H1 (cell line): ENCODE results near the gene MYL5. TPM values are rescaled to one million over a fixed set of nuclear protein-coding genes. Genes with fewer than 3 reads are reported as not detected.

Experiments used
- CTCF ChIA-PET: fragments of 300-600 bp; sonication (Branson Sonifier 250); formaldehyde crosslinking; loops from one replicate; lab custom pipeline; 2021; ENCODE audit not compliant: partially characterized antibody; lab: Charles Lee
- POLR2A ChIA-PET: fragments of 300-600 bp; sonication (Branson Sonifier 250); formaldehyde crosslinking; loops from one replicate; lab custom pipeline; 2021; ENCODE audit warnings: inconsistent platforms; ENCODE audit not compliant: partially characterized antibody; lab: Charles Lee
- DNase-seq, 2 experiments: peaks; one replicate each; pipeline versions ENCODE4 v3.0.0 to v3.0.0-alpha.2; 2010 to 2022; ENCODE audit warnings: low spot score in 2 of 2, low read depth in 1 of 2, mixed read lengths in 1 of 2
- FAIRE-seq: peaks from 2 replicates; lab custom pipeline; 2011; peaks lifted over from hg19 to GRCh38; lab: Jason Lieb, UNC
- H2AFZ ChIP-seq: 2 replicates; pipeline ENCODE4 v1.8.1; 2012; ENCODE audit warnings: low read length, inconsistent platforms
- H2AK5ac ChIP-seq: 2 replicates; pipeline ENCODE4 v1.6.1; 2013; ENCODE audit warnings: low read depth, low read length
- H2BK120ac ChIP-seq: replicated peaks from 2 replicates; pipeline ENCODE3; 2013; ENCODE audit warnings: low read depth, low read length, inconsistent platforms
- H2BK12ac ChIP-seq: 2 replicates; pipeline ENCODE4 v1.6.1; 2013; ENCODE audit warnings: low read depth, low read length
- H2BK15ac ChIP-seq: 2 replicates; pipeline ENCODE4 v1.6.1; 2013; ENCODE audit warnings: low read length
- H2BK20ac ChIP-seq: 2 replicates; pipeline ENCODE4 v1.6.1; 2013; ENCODE audit warnings: low read length
- H2BK5ac ChIP-seq: 2 replicates; pipeline ENCODE4 v1.6.1; 2013; ENCODE audit warnings: low read depth, low read length
- H3K14ac ChIP-seq: 2 replicates; pipeline ENCODE4 v1.6.1; 2013; ENCODE audit warnings: inconsistent platforms; ENCODE audit not compliant: insufficient read length
- H3K18ac ChIP-seq: 2 replicates; pipeline ENCODE4 v1.6.1; 2013; ENCODE audit warnings: low read length; ENCODE audit errors: extremely low read depth
- H3K23ac ChIP-seq: 2 replicates; pipeline ENCODE4 v1.6.1; 2013; ENCODE audit warnings: inconsistent platforms; ENCODE audit not compliant: insufficient read length
- H3K23me2 ChIP-seq: 2 replicates; pipeline ENCODE4 v1.6.1; 2013; ENCODE audit warnings: low read depth, low read length
- H3K27ac ChIP-seq: 2 replicates; pipeline ENCODE4 v1.6.1; 2011; ENCODE audit warnings: low read depth, low read length, inconsistent platforms
- H3K27me3 ChIP-seq, 4 experiments: replicated peaks in 1 of 4; 1 replicate in 1 of 4; 2 replicates in 3 of 4; pipeline versions ENCODE4 v1.6.1 to v1.8.1; 2011 to 2013; ENCODE audit warnings: low read length in 3 of 4, mild to moderate bottlenecking in 3 of 4, inconsistent platforms in 2 of 4, mixed read lengths in 2 of 4, moderate library complexity in 1 of 4; ENCODE audit not compliant: control insufficient read depth in 3 of 4, insufficient read depth in 3 of 4; ENCODE audit errors: extremely low read depth in 1 of 4
- H3K36me3 ChIP-seq, 4 experiments: 2 replicates each; pipeline versions ENCODE4 v1.6.1 to v1.8.1; 2011 to 2013; ENCODE audit warnings: mild to moderate bottlenecking in 4 of 4, low read length in 3 of 4, moderate library complexity in 2 of 4, control low read depth in 1 of 4, inconsistent platforms in 1 of 4; ENCODE audit not compliant: insufficient read depth in 4 of 4, control insufficient read depth in 2 of 4
- H3K4ac ChIP-seq: replicated peaks from 2 replicates; pipeline ENCODE3; 2013; ENCODE audit warnings: low read length, low read depth, mixed read lengths, inconsistent platforms; ENCODE audit not compliant: insufficient read length
- H3K4me1 ChIP-seq, 4 experiments: replicated peaks in 1 of 4; 1 replicate in 1 of 4; 2 replicates in 3 of 4; pipeline versions ENCODE4 v1.6.1 to v1.8.1; 2011 to 2013; ENCODE audit warnings: low read length in 3 of 4, inconsistent platforms in 2 of 4, mixed read lengths in 1 of 4; ENCODE audit not compliant: insufficient read depth in 4 of 4, control insufficient read depth in 3 of 4
- H3K4me2 ChIP-seq, 2 experiments: 2 replicates each; pipeline versions ENCODE4 v1.6.1 to v1.8.1; 2011 to 2013; ENCODE audit warnings: low read depth in 2 of 2, low read length in 2 of 2, control low read depth in 1 of 2, inconsistent platforms in 1 of 2, mild to moderate bottlenecking in 1 of 2; ENCODE audit not compliant: insufficient read depth in 1 of 2
- H3K4me3 ChIP-seq, 4 experiments: fragments of 200-600, 300-600 bp in 1 of 4; sonication (generic), shearing (Covaris generic), sonication (Bioruptor Twin) in 1 of 4; 2 replicates each; pipeline versions ENCODE4 v1.5.1 to v1.8.1; 2011 to 2016; ENCODE audit warnings: low read length in 4 of 4, low read depth in 3 of 4, control low read depth in 2 of 4, inconsistent platforms in 2 of 4, mild to moderate bottlenecking in 2 of 4, mixed read lengths in 1 of 4, moderate library complexity in 1 of 4; ENCODE audit not compliant: insufficient read depth in 2 of 4; ENCODE audit errors: extremely low read depth in 1 of 4
- H3K56ac ChIP-seq: replicated peaks from 2 replicates; pipeline ENCODE3; 2013; ENCODE audit warnings: low read depth, mild to moderate bottlenecking, mixed read lengths, low read length, inconsistent platforms; ENCODE audit not compliant: insufficient read length
- H3K79me1 ChIP-seq: 2 replicates; pipeline ENCODE4 v1.6.1; 2013; ENCODE audit warnings: low read depth, low read length, control low read depth
- H3K79me2 ChIP-seq, 2 experiments: 2 replicates each; pipeline versions ENCODE4 v1.6.1 to v1.8.1; 2012 to 2013; ENCODE audit warnings: low read length in 2 of 2, mild to moderate bottlenecking in 2 of 2, inconsistent platforms in 1 of 2; ENCODE audit not compliant: insufficient read depth in 2 of 2, control insufficient read depth in 1 of 2
- H3K9ac ChIP-seq, 4 experiments: replicated peaks in 1 of 4; 1 replicate in 1 of 4; 2 replicates in 3 of 4; pipeline versions ENCODE4 v1.6.1 to v1.8.1; 2011 to 2013; ENCODE audit warnings: low read depth in 3 of 4, low read length in 3 of 4, control low read depth in 2 of 4, mild to moderate bottlenecking in 2 of 4, moderate library complexity in 2 of 4, inconsistent platforms in 1 of 4; ENCODE audit errors: extremely low read depth in 1 of 4
- H3K9me3 ChIP-seq, 2 experiments: 2 replicates each; pipeline versions ENCODE4 v1.6.1 to v1.8.1; 2012 to 2013; ENCODE audit warnings: mild to moderate bottlenecking in 2 of 2, moderate library complexity in 2 of 2, control low read depth in 1 of 2, inconsistent platforms in 1 of 2, low read depth in 1 of 2, low read length in 1 of 2, mixed read lengths in 1 of 2; ENCODE audit not compliant: insufficient read depth in 2 of 2
- H4K20me1 ChIP-seq, 2 experiments: replicated peaks in 1 of 2; 2 replicates each; pipeline versions ENCODE3 to v1.8.1; 2011 to 2013; ENCODE audit warnings: inconsistent platforms in 2 of 2, low read length in 2 of 2, mild to moderate bottlenecking in 1 of 2; ENCODE audit not compliant: insufficient read depth in 2 of 2, control insufficient read depth in 1 of 2
- H4K5ac ChIP-seq: 2 replicates; pipeline ENCODE4 v1.6.1; 2013; ENCODE audit warnings: low read length, low read depth, mixed read lengths, inconsistent platforms; ENCODE audit not compliant: insufficient read length
- H4K8ac ChIP-seq: 2 replicates; pipeline ENCODE4 v1.8.0; 2013; ENCODE audit warnings: mild to moderate bottlenecking, moderate library complexity, low read length, inconsistent platforms; ENCODE audit not compliant: insufficient read depth; ENCODE audit errors: extremely low read depth
- H4K91ac ChIP-seq: replicated peaks from 2 replicates; pipeline ENCODE3; 2013; ENCODE audit warnings: low read length, mixed read lengths, inconsistent platforms; ENCODE audit not compliant: insufficient read length
- MAFK ChIP-seq: IDR thresholded peaks from 2 replicates; pipeline ENCODE4 v1.6.1; 2012; ENCODE audit warnings: low read depth, mild to moderate bottlenecking, improper control_type of control experiment, low read length
- NANOG ChIP-seq: IDR thresholded peaks from 2 replicates; pipeline ENCODE4 v1.6.1; 2011; ENCODE audit warnings: low read length, low read depth, mild to moderate bottlenecking, inconsistent platforms; ENCODE audit not compliant: insufficient read depth, poor library complexity, severe bottlenecking
- SIN3A ChIP-seq, 2 experiments: IDR thresholded peaks in 1 of 2; conservative IDR thresholded peaks in 1 of 2; 2 replicates each; pipeline ENCODE4 v1.6.1; 2011 to 2012; ENCODE audit warnings: low read length in 2 of 2, improper control_type of control experiment in 1 of 2, low read depth in 1 of 2, mild to moderate bottlenecking in 1 of 2
- TAF1 ChIP-seq: IDR thresholded peaks from 2 replicates; pipeline ENCODE4 v1.6.1; 2011; ENCODE audit warnings: mild to moderate bottlenecking, low read depth, low read length
- YY1 ChIP-seq: IDR thresholded peaks from 2 replicates; pipeline ENCODE4 v1.6.1; 2011; ENCODE audit warnings: low read depth, mild to moderate bottlenecking, low read length
- WGBS, 2 experiments: shearing (Covaris generic) in 1 of 2; methylation state at CpG; one replicate each; pipeline versions ENCODE4 v1.1.6 to v1.1.7; 2013 to 2015; ENCODE audit warnings: low lambda C conversion rate in 2 of 2, mixed read lengths in 2 of 2, inconsistent platforms in 1 of 2, low coverage in 1 of 2, missing lambda C conversion rate in 1 of 2; ENCODE audit not compliant: insufficient replicate concordance in 2 of 2, insufficient coverage in 1 of 2, insufficient read length in 1 of 2; ENCODE audit errors: extremely low coverage in 1 of 2, missing lambda C conversion rate in 1 of 2; 5-methylcytosine and 5-hydroxymethylcytosine counted together
- polyA plus RNA-seq, 7 experiments: library from polyadenylated mRNA; depleted of rRNA in 3 of 7; stranded (reverse) in 5 of 7; unstranded in 2 of 7; fragments of >200 nt in 5 of 7; fragments of 200-250 nt in 2 of 7; gene quantifications; 1 replicate in 5 of 7; 2 replicates in 1 of 7; 4 replicates in 1 of 7; pipeline versions ENCODE4 v1.2.1 to v1.2.3, GENCODE V29; 2011 to 2013; ENCODE audit warnings: missing spikeins in 2 of 7, mixed read lengths in 2 of 7
- total RNA-seq: library from RNA; stranded (reverse); fragmentation: NEBNext Ultra II Directional; extraction: Animal tissue kit (Norgen Biotek cat#: 25700); gene quantifications from 2 replicates; pipeline ENCODE4 v1.2.1, GENCODE V29; 2021

The MYL5 gene
- total and polyA plus RNA-seq, 2 of the 8 experiments (the other 6 are each of a cell fraction or from before 2014, with no cell fraction given), result 5.7 to 6.8 TPM

- Histone ChIP-seq H3K56ac (no peak overlapping the region), H3K4me3 (no peak overlapping the region), H3K27me3 (no peaks in the 10 kb centered on the region; a peak in 1 of 7 replicates), H4K91ac (no peak overlapping the region), H3K27ac (no peak overlapping the region), H3K79me2 (no peaks in the 10 kb centered on the region), H3K36me3 (no peaks in the 10 kb centered on the region), H4K8ac (peak overlapping the region; percentile 57), H4K20me1 (peaks cover 0 to 2% of the 10 kb centered on the region in 2 experiments), H2BK5ac (no peak overlapping the region), H3K9me3 (peaks cover 0 to 7% of the 10 kb centered on the region in 2 experiments; a peak in 2 of 4 replicates), H3K79me1 (no peaks in the 10 kb centered on the region), H4K5ac (no peak overlapping the region), H3K23me2 (no peaks in the 10 kb centered on the region), H2BK20ac (no peak overlapping the region), H2AFZ (no peak overlapping the region), H2BK120ac (no peak overlapping the region), H3K4ac (no peak overlapping the region), H3K23ac (no peak overlapping the region), H3K14ac (no peak overlapping the region), H2AK5ac (no peak overlapping the region), H3K18ac (no peak overlapping the region), H2BK12ac (no peak overlapping the region), H3K9ac (no peak overlapping the region), H2BK15ac (no peak overlapping the region), H3K4me2 (no peak overlapping the region), H3K4me1 (no peaks in the 10 kb centered on the region)
- WGBS, 2 experiments, result 90% methylated on average over 32 of the region's 32 CpGs; no CpG with 5 or more reads in 1 of the 2 experiments
- FAIRE-seq (no peak), DNase-seq (no peak)
- ChIA-PET CTCF (interaction anchor here (1.8 kb wide), 1 partner anchor 35 kb away, joined by 6 read pairs; no protein-coding TSS in a partner anchor), POLR2A (no interaction called here)
- TF ChIP-seq YY1 (no peak), TAF1 (no peak), MAFK (no peak), SIN3A (conservative IDR thresholded peaks at IDR 0.05 in 1 of 2, IDR thresholded peaks at IDR 0.05 in 1 of 2; ENCODE audit: low read depth in 1 of 2, low read length in 2 of 2) (no peak), NANOG (no peak)
Observed at GRCh38 chr4:637536-638280, 36.6 kb upstream of the MYL5 start.
